Lung (tissue), 12 donors: ENCODE measurements around the gene STARD13. TPM values are rescaled to one million over a fixed set of nuclear protein-coding genes. Genes with fewer than 3 reads are reported as not detected.

Experiments
- ATAC-seq: fragments of 200-7000 bp; cut with Tn5 transposase; one replicate; pipeline ENCODE4 v1.9.1; 2020; ENCODE audit warnings: moderate number of reproducible peaks; ENCODE audit not compliant: insufficient read depth, low FRiP score
- DNase-seq, 3 donors: peaks; one replicate each; pipeline ENCODE4 v3.0.0-alpha.2; 2013 to 2017
- H3K27ac ChIP-seq, 2 donors: one replicate each; pipeline ENCODE4 v1.5.1; 2013; ENCODE audit warnings: mild to moderate bottlenecking in 2 of 2, moderate library complexity in 2 of 2, control low read depth in 1 of 2, inconsistent platforms in 1 of 2, low read depth in 1 of 2, low read length in 1 of 2
- H3K27me3 ChIP-seq, 3 donors: one replicate each; pipeline ENCODE4 v1.5.1; 2013; ENCODE audit warnings: low read length in 2 of 3; ENCODE audit not compliant: control insufficient read depth in 3 of 3, insufficient read depth in 3 of 3
- H3K36me3 ChIP-seq, 4 donors: one replicate each; pipeline ENCODE4 v1.5.1; 2013; ENCODE audit warnings: low read length in 4 of 4, mild to moderate bottlenecking in 1 of 4, moderate library complexity in 1 of 4; ENCODE audit not compliant: control insufficient read depth in 4 of 4, insufficient read depth in 4 of 4
- H3K4me1 ChIP-seq, 5 donors: one replicate each; pipeline ENCODE4 v1.5.1; 2013; ENCODE audit warnings: low read length in 5 of 5, mild to moderate bottlenecking in 2 of 5, moderate library complexity in 1 of 5; ENCODE audit not compliant: control insufficient read depth in 5 of 5, insufficient read depth in 5 of 5
- H3K4me3 ChIP-seq: one replicate; pipeline ENCODE4 v1.5.1; 2013; ENCODE audit warnings: mild to moderate bottlenecking, control low read depth, moderate library complexity
- H3K9ac ChIP-seq, 2 donors: one replicate each; pipeline ENCODE4 v1.5.1; 2013; ENCODE audit warnings: low read length in 2 of 2, control low read depth in 1 of 2; ENCODE audit not compliant: insufficient read depth in 1 of 2
- H3K9me3 ChIP-seq, 4 donors: one replicate each; pipeline ENCODE4 v1.5.1; 2013; ENCODE audit warnings: low read length in 3 of 4, mild to moderate bottlenecking in 1 of 4, moderate library complexity in 1 of 4; ENCODE audit not compliant: control insufficient read depth in 4 of 4, insufficient read depth in 3 of 4
- CTCF ChIP-seq: IDR thresholded peaks from 2 replicates; pipeline ENCODE4 v1.5.1; 2012; ENCODE audit warnings: mild to moderate bottlenecking; ENCODE audit errors: control extremely low read depth, extremely low read depth
- WGBS, 2 donors: extraction: QIAGEN DNeasy Blood & Tissue Kit; methylation state at CpG; one replicate each; pipeline ENCODE4 v1.1.7; 2013; 5-methylcytosine and 5-hydroxymethylcytosine counted together
- polyA plus RNA-seq, 2 donors: library from polyadenylated mRNA; stranded (reverse); fragments of 200-250 nt; gene quantifications; one replicate each; pipeline ENCODE4 v1.2.1, GENCODE V29; 2013
- total RNA-seq, 2 donors: library from RNA; depleted of rRNA in 1 of 2; stranded (reverse); fragments of >200 nt in 1 of 2; gene quantifications; one replicate each; pipeline ENCODE4 v1.2.1, GENCODE V29; 2014 to 2021
- donor health status: control.
- donor health status: control.
- donor health status: Bipolar disorder and iron deficiency.
- donor health status: healthy.
- donor health status: DM: yes; HTN: yes; CAD: no.

Gene STARD13
- total and polyA plus RNA-seq, 4 donors: 7.9 to 91.6 (median 29.7) TPM

GRCh38 chr13:33150662-33151061 is 134.9 kb downstream of the STARD13 start:
- no peak for DNase-seq
- ATAC-seq: no peak
- Histone ChIP-seq H3K4me1 (peaks cover 0 to 9% (median 4%) of the 10 kb centered on the region in 5 donors), H3K9me3 (no peaks in the 10 kb centered on the region), H3K27ac (no peak overlapping the region), H3K4me3 (no peak overlapping the region), H3K9ac (no peak overlapping the region), H3K27me3 (no peaks in the 10 kb centered on the region), H3K36me3 (peaks cover 0 to 9% (median 0%) of the 10 kb centered on the region in 4 donors)
- WGBS, 2 donors: 94 to 96% methylated on average over 5 of the region's 5 CpGs
- TF ChIP-seq CTCF: no peak

GRCh38 chr13:33150126-33150525 is 135.4 kb downstream of the STARD13 start:
- H3K9me3 ChIP-seq: no peaks in the 10 kb centered on the region
- H3K9ac ChIP-seq: no peak overlapping the region
- peaks cover 0 to 9% (median 4%) of the 10 kb centered on the region in 5 donors for H3K4me1 ChIP-seq
- H3K27ac ChIP-seq: no peak overlapping the region
- no peaks in the 10 kb centered on the region for H3K27me3 ChIP-seq
- no peak for TF ChIP-seq CTCF
- no peak for ATAC-seq
- DNase-seq: peak in 2 of 3 donors; percentile 43 to 53
- WGBS, 2 donors: 83 to 89% methylated on average over 1 of the region's 1 CpG
- H3K36me3 ChIP-seq: peaks cover 0 to 8% (median 0%) of the 10 kb centered on the region in 4 donors
- no peak overlapping the region for H3K4me3 ChIP-seq

GRCh38 chr13:33147832-33148231 is 137.7 kb downstream of the STARD13 start:
- no peak for ATAC-seq
- H3K27me3 ChIP-seq: no peaks in the 10 kb centered on the region
- no peak for TF ChIP-seq CTCF
- WGBS, 2 donors: 96 to 97% methylated on average over 3 of the region's 3 CpGs
- no peak overlapping the region for H3K4me3 ChIP-seq
- H3K9ac ChIP-seq: no peak overlapping the region
- no peaks in the 10 kb centered on the region for H3K9me3 ChIP-seq
- no peak for DNase-seq
- H3K27ac ChIP-seq: no peak overlapping the region
- peaks cover 0 to 4% (median 0%) of the 10 kb centered on the region in 5 donors for H3K4me1 ChIP-seq
- H3K36me3 ChIP-seq: peaks cover 0 to 3% (median 0%) of the 10 kb centered on the region in 4 donors
